Measurements from ENCODE around the gene WSCD1.

The WSCD1 gene

DNA sequence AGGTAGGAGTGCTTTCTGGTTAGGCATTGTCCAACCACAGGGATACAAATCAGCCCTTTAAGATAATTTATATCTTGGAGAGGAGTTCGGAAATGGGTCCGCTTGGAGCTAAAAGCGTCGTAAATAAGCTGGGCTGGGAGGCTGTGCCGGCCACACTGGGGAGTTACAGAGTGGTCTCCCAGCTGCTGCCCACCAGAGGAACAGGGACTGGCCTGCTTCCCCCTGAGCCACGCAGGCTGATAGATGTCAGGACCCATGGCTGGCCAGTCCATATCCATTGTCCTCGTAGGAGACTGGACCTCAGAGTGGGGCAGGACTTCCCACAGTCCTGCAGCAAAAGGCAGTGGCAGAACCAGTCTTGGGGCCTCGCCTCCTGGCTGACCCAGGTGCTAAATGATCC lies 12.6 kb upstream of the WSCD1 start:
- no peak overlapping the region for H3K27ac ChIP-seq (ENCODE audit: low read length)
- no peaks in the 10 kb centered on the region for H3K27me3 ChIP-seq (ENCODE audit: low read depth, low read length)
- no peak overlapping the region for H2AFZ ChIP-seq (ENCODE audit: low read depth, low read length)

GRCh38 chr17:6059406-6059805 lies 10.8 kb upstream of the WSCD1 start:
- no peak overlapping the region for H3K4me2 ChIP-seq (ENCODE audit: low read length)
- H3K36me3 ChIP-seq (replicated peaks; ENCODE audit: low read depth, low read length), result no peaks in the 10 kb centered on the region
- no peak for TF ChIP-seq CTCF (IDR thresholded peaks at IDR 0.05; ENCODE audit: low read depth, low read length)
- no peak for TF ChIP-seq EZH2phosphoT487 (IDR thresholded peaks at IDR 0.05; ENCODE audit: low read depth)
- no peak overlapping the region for H3K27ac ChIP-seq (ENCODE audit: low read length)
- H3K9ac ChIP-seq (ENCODE audit: low read length), result no peak overlapping the region
- no peak overlapping the region for H2AFZ ChIP-seq (ENCODE audit: low read depth, low read length)
- no peaks in the 10 kb centered on the region for H3K9me3 ChIP-seq (ENCODE audit: insufficient read depth, low read length)
- no peaks in the 10 kb centered on the region for H3K27me3 ChIP-seq (ENCODE audit: low read depth, low read length)
- no peaks in the 10 kb centered on the region for H3K4me1 ChIP-seq (ENCODE audit: low read length)
- no peak overlapping the region for H3K4me3 ChIP-seq (ENCODE audit: low read length)
- H3K79me2 ChIP-seq (ENCODE audit: low read length), result no peaks in the 10 kb centered on the region
- no peaks in the 10 kb centered on the region for H4K20me1 ChIP-seq (ENCODE audit: insufficient read depth, low read length)

More for the DNA sequence above, 12.6 kb upstream of the WSCD1 start:
- Histone ChIP-seq H3K36me3 (replicated peaks; ENCODE audit: low read depth, low read length) (no peaks in the 10 kb centered on the region), H4K20me1 (ENCODE audit: insufficient read depth, low read length) (no peaks in the 10 kb centered on the region), H3K79me2 (ENCODE audit: low read length) (no peaks in the 10 kb centered on the region), H3K4me2 (ENCODE audit: low read length) (no peak overlapping the region), H3K9ac (ENCODE audit: low read length) (no peak overlapping the region), H3K4me3 (ENCODE audit: low read length) (no peak overlapping the region), H3K4me1 (ENCODE audit: low read length) (no peaks in the 10 kb centered on the region), H3K9me3 (ENCODE audit: insufficient read depth, low read length) (no peaks in the 10 kb centered on the region)
- no peak for TF ChIP-seq CTCF (IDR thresholded peaks at IDR 0.05; ENCODE audit: low read depth, low read length)

DNA sequence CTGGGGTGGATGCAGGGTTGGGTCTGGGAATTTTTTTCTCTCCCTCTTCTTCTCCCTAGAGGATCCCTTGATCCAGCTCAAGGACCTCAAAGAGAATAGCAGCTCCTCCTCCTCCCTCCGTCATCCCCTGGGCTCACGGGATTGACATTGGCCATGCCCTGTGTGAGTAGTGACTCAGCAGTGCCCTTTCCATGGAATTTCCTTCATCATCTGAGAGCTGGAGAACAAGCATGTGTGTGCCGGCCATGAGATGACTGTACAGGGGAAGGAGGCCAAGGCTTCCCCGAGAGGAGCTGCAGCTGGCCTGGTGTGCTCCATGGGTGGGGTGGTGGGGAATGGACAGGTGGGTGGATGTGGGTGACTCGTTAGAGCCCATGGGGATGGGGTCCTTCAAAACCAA lies 8.9 kb upstream of the WSCD1 start:
- Histone ChIP-seq H4K20me1 (ENCODE audit: insufficient read depth, low read length) (no peaks in the 10 kb centered on the region), H3K9ac (ENCODE audit: low read length) (no peak overlapping the region), H3K9me3 (ENCODE audit: insufficient read depth, low read length) (no peaks in the 10 kb centered on the region), H3K27me3 (ENCODE audit: low read depth, low read length) (no peaks in the 10 kb centered on the region), H3K4me2 (ENCODE audit: low read length) (no peak overlapping the region), H3K27ac (ENCODE audit: low read length) (no peak overlapping the region), H3K79me2 (ENCODE audit: low read length) (no peaks in the 10 kb centered on the region), H2AFZ (ENCODE audit: low read depth, low read length) (no peak overlapping the region), H3K4me1 (ENCODE audit: low read length) (no peaks in the 10 kb centered on the region), H3K4me3 (ENCODE audit: low read length) (no peak overlapping the region), H3K36me3 (replicated peaks; ENCODE audit: low read depth, low read length) (no peaks in the 10 kb centered on the region)
- TF ChIP-seq EZH2phosphoT487 (IDR thresholded peaks at IDR 0.05; ENCODE audit: low read depth) (no peak), CTCF (IDR thresholded peaks at IDR 0.05; ENCODE audit: low read depth, low read length) (no peak)

GRCh38 chr17:6064868-6065267 lies 5.3 kb upstream of the WSCD1 start:
- Histone ChIP-seq H3K9ac (ENCODE audit: low read length) (no peak overlapping the region), H3K36me3 (replicated peaks; ENCODE audit: low read depth, low read length) (no peaks in the 10 kb centered on the region), H3K4me1 (ENCODE audit: low read length) (no peaks in the 10 kb centered on the region), H4K20me1 (ENCODE audit: insufficient read depth, low read length) (no peaks in the 10 kb centered on the region), H3K4me2 (ENCODE audit: low read length) (no peak overlapping the region), H3K4me3 (ENCODE audit: low read length) (no peak overlapping the region), H3K27ac (ENCODE audit: low read length) (no peak overlapping the region), H3K27me3 (ENCODE audit: low read depth, low read length) (no peaks in the 10 kb centered on the region), H3K9me3 (ENCODE audit: insufficient read depth, low read length) (no peaks in the 10 kb centered on the region), H3K79me2 (ENCODE audit: low read length) (no peaks in the 10 kb centered on the region), H2AFZ (ENCODE audit: low read depth, low read length) (no peak overlapping the region)
- no peak for TF ChIP-seq CTCF (IDR thresholded peaks at IDR 0.05; ENCODE audit: low read depth, low read length)
- no peak for TF ChIP-seq EZH2phosphoT487 (IDR thresholded peaks at IDR 0.05; ENCODE audit: low read depth)
